ENCODE measurements around the gene MMP1. TPM values are rescaled to one million over a fixed set of nuclear protein-coding genes. Genes with fewer than 3 reads are reported as not detected.

Gene MMP1
- total RNA-seq, 2 donors from 2014 or later = 1.2 TPM; not detected in 1

- H3K4me1 ChIP-seq (replicated peaks) = no peaks in the 10 kb centered on the region
- 77% methylated on average over 6 of the region's 6 CpGs for WGBS
- H3K27ac ChIP-seq = no peak overlapping the region
- TF ChIP-seq POLR2AphosphoS5 (IDR thresholded peaks at IDR 0.05) (no peak), POLR2A (IDR thresholded peaks at IDR 0.05) (no peak), CTCF (IDR thresholded peaks at IDR 0.05) (no peak)
- no peaks in the 10 kb centered on the region for H3K9me3 ChIP-seq
- DNase-seq (ENCODE audit: low spot score) = no peak
- no peak overlapping the region for H3K4me3 ChIP-seq
- intact Hi-C loops (cut with DNase I) = no loop called here
- H3K36me3 ChIP-seq = no peaks in the 10 kb centered on the region
- no peaks in the 10 kb centered on the region for H3K27me3 ChIP-seq (replicated peaks; ENCODE audit: insufficient read depth)
Measured at GRCh38 chr11:102799681-102800340, 1.9 kb upstream of the MMP1 start.

- intact Hi-C loops (cut with DNase I) = no loop called here
- H3K9me3 ChIP-seq = no peaks in the 10 kb centered on the region
- no peak overlapping the region for H3K4me3 ChIP-seq
- H3K27ac ChIP-seq = no peak overlapping the region
- no peaks in the 10 kb centered on the region for H3K36me3 ChIP-seq
- H3K4me1 ChIP-seq (replicated peaks) = no peaks in the 10 kb centered on the region
- TF ChIP-seq POLR2A (IDR thresholded peaks at IDR 0.05) (no peak), POLR2AphosphoS5 (IDR thresholded peaks at IDR 0.05) (no peak), CTCF (IDR thresholded peaks at IDR 0.05) (no peak)
- no peaks in the 10 kb centered on the region for H3K27me3 ChIP-seq (replicated peaks; ENCODE audit: insufficient read depth)
- no peak for DNase-seq (ENCODE audit: low spot score)
Measured at GRCh38 chr11:102794382-102794781, 3.6 kb downstream of the MMP1 start.

- peak; percentile 9 for DNase-seq (ENCODE audit: low spot score)
- no peaks in the 10 kb centered on the region for H3K9me3 ChIP-seq
- TF ChIP-seq CTCF (IDR thresholded peaks at IDR 0.05) (no peak), POLR2A (IDR thresholded peaks at IDR 0.05) (no peak), POLR2AphosphoS5 (IDR thresholded peaks at IDR 0.05) (peak; percentile 42)
- no peak overlapping the region for H3K4me3 ChIP-seq
- no peaks in the 10 kb centered on the region for H3K27me3 ChIP-seq (replicated peaks; ENCODE audit: insufficient read depth)
- no peaks in the 10 kb centered on the region for H3K4me1 ChIP-seq (replicated peaks)
- intact Hi-C loops (cut with DNase I) = no loop called here
- WGBS = 58% methylated on average over 6 of the region's 6 CpGs
- H3K27ac ChIP-seq = no peak overlapping the region
- H3K36me3 ChIP-seq = no peaks in the 10 kb centered on the region
Measured at GRCh38 chr11:102793677-102794290, 4.2 kb downstream of the MMP1 start.

- Histone ChIP-seq H3K27ac (no peak overlapping the region), H3K9me3 (no peaks in the 10 kb centered on the region), H3K36me3 (no peaks in the 10 kb centered on the region), H3K4me3 (no peak overlapping the region), H3K4me1 (replicated peaks) (no peaks in the 10 kb centered on the region), H3K27me3 (replicated peaks; ENCODE audit: insufficient read depth) (no peaks in the 10 kb centered on the region)
- intact Hi-C loops (cut with DNase I) = no loop called here
- no peak for TF ChIP-seq POLR2AphosphoS5 (IDR thresholded peaks at IDR 0.05)
- no peak for TF ChIP-seq CTCF (IDR thresholded peaks at IDR 0.05)
- no peak for TF ChIP-seq POLR2A (IDR thresholded peaks at IDR 0.05)
- 90% methylated on average over 5 of the region's 5 CpGs for WGBS
- no peak for DNase-seq (ENCODE audit: low spot score)
Measured at GRCh38 chr11:102792604-102793003, 5.4 kb downstream of the MMP1 start.
